PFSK-1 (cell line): Measurements from ENCODE around the gene PMM1.

Experiments
- FOXP2 ChIP-seq: optimal IDR thresholded peaks from 2 replicates; pipeline ENCODE3; 2011; ENCODE audit warnings: borderline replicate concordance, control low read depth, inconsistent platforms; ENCODE audit not compliant: insufficient read depth; ENCODE audit errors: extremely low read length, extremely low read depth
- POLR2AphosphoS5 ChIP-seq: IDR thresholded peaks from 2 replicates; pipeline ENCODE4 v1.6.1; 2012; ENCODE audit warnings: low read depth, mild to moderate bottlenecking, control low read depth, low read length, moderate library complexity
- SIN3A ChIP-seq: IDR thresholded peaks from 2 replicates; pipeline ENCODE4 v1.6.1; 2012; ENCODE audit warnings: mild to moderate bottlenecking, low read length, moderate library complexity, borderline replicate concordance; ENCODE audit not compliant: insufficient read depth
- TAF1 ChIP-seq: IDR thresholded peaks from 2 replicates; pipeline ENCODE4 v1.6.1; 2012; ENCODE audit warnings: low read length, control low read depth, borderline replicate concordance; ENCODE audit not compliant: insufficient read depth
- TF ChIP-seq, protein P1 (sequence below), 2 experiments: IDR thresholded peaks; 2 replicates each; pipeline versions ENCODE4 v1.6.1 to v1.8.0; 2011 to 2012; ENCODE audit warnings: low read depth in 2 of 2, low read length in 2 of 2, control low read depth in 1 of 2, inconsistent platforms in 1 of 2, mild to moderate bottlenecking in 1 of 2, moderate library complexity in 1 of 2; ENCODE audit not compliant: insufficient read depth in 1 of 2

PMM1 gene

DNA sequence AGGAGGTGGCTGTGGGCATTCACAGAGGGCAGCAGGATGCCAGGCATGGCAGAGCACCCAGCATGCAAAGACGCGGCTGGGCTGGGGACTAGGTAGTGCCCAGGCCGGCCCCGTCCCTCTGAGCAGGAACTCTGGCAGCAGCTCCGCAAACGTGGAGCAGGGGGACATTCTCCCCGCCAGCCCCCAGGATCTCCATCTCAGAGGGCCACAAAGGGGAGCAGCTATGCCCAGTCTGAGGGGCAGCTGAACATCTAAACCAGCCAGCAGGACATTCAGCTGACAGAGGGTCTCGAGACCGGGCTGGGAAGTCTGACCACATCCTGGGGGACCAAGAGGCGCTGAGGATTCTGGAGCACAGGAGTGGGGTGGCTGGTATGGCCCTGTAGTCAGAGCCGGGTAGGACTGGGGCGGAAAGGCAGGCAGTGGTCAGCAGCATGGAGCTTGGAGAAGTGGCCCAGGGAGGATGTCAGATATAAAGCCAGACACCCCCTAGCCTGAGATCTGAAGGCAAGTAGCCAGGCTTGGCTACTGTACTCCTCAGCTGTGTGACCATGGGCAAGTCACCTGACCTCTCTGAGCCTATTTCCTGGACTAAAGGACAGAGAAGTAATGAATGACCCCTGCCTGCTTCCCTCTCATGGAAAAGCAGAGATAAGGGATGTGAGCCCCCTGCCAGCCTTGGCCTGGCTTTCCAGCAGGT, 10.2 kb downstream of the PMM1 start:
- no peak for TF ChIP-seq SIN3A
- TF ChIP-seq, protein P1, sequence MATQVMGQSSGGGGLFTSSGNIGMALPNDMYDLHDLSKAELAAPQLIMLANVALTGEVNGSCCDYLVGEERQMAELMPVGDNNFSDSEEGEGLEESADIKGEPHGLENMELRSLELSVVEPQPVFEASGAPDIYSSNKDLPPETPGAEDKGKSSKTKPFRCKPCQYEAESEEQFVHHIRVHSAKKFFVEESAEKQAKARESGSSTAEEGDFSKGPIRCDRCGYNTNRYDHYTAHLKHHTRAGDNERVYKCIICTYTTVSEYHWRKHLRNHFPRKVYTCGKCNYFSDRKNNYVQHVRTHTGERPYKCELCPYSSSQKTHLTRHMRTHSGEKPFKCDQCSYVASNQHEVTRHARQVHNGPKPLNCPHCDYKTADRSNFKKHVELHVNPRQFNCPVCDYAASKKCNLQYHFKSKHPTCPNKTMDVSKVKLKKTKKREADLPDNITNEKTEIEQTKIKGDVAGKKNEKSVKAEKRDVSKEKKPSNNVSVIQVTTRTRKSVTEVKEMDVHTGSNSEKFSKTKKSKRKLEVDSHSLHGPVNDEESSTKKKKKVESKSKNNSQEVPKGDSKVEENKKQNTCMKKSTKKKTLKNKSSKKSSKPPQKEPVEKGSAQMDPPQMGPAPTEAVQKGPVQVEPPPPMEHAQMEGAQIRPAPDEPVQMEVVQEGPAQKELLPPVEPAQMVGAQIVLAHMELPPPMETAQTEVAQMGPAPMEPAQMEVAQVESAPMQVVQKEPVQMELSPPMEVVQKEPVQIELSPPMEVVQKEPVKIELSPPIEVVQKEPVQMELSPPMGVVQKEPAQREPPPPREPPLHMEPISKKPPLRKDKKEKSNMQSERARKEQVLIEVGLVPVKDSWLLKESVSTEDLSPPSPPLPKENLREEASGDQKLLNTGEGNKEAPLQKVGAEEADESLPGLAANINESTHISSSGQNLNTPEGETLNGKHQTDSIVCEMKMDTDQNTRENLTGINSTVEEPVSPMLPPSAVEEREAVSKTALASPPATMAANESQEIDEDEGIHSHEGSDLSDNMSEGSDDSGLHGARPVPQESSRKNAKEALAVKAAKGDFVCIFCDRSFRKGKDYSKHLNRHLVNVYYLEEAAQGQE (IDR thresholded peaks at IDR 0.05; ENCODE audit: insufficient read depth in 1 of 2, low read depth in 2 of 2, low read length in 2 of 2): no peak
- no peak for TF ChIP-seq FOXP2
- no peak for TF ChIP-seq POLR2AphosphoS5
- no peak for TF ChIP-seq TAF1

DNA sequence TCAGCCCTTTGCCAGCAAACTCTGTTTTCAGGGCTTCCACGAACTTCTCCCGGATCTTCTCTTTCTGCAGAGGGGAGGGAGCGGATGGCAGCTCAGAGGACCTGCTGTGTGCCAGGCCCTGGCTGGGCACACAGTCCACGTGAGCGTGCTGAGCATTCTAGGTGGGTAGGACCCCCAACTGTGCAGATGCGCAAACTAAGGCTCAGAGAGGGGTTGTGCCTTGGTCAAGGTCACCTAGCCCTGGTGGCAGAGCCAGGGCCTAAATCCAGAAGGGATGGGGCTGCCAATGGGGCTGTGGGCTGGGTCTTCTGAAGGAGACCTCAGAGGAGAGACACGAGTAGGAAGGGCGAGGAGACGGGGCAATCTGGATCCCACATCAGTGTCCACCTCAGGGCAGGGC, 10.8 kb downstream of the PMM1 start:
- TF ChIP-seq TAF1 (no peak), POLR2AphosphoS5 (no peak), SIN3A (no peak), FOXP2 (no peak)
- TF ChIP-seq, protein P1 (IDR thresholded peaks at IDR 0.05; ENCODE audit: insufficient read depth in 1 of 2, low read depth in 2 of 2, low read length in 2 of 2): no peak

DNA sequence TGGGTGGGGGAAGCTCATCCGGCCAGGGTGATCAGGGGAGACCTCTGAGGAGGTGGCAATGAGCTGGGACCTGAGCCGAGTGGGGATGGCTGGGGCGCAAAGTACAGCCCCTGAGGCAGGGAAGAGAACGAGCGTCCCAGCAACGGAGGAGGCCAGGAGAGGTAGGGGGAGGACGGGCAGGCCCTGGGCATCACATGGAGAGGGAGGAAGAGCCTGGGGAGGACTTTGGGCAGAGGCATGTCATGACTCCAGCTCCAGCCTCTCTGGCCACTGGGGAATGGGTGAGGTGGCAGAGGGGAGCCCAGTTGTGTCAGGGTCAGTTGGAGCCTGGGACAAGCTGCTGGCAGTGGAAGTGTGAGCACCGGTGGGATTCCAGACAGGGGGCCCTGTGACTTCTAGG, 11.5 kb downstream of the PMM1 start:
- TF ChIP-seq POLR2AphosphoS5: no peak
- no peak for TF ChIP-seq FOXP2
- TF ChIP-seq, protein P1 (IDR thresholded peaks at IDR 0.05; ENCODE audit: insufficient read depth in 1 of 2, low read depth in 2 of 2, low read length in 2 of 2): no peak
- no peak for TF ChIP-seq SIN3A
- TF ChIP-seq TAF1: no peak

DNA sequence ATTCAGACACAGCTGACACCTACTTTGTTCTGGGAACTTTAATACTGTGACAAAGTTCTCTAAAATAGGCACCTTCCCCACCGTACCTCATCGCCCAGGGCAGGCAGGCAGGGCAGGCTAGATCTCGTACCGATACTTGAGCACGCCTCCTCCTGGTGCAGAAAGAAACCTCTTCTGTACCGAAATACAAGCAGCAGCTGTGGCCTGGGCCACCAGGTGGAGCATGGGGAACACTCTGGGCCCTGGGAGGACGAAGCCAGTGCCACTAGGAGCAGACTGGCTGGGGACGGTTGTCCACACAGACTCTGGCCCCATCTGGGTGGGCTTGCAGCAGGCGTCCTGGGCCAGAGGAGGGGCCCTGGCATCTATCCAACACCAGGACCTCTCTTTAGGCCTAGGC, 12.8 kb downstream of the PMM1 start:
- TF ChIP-seq TAF1 (no peak), FOXP2 (no peak), POLR2AphosphoS5 (no peak), SIN3A (no peak)
- TF ChIP-seq, protein P1 (IDR thresholded peaks at IDR 0.05; ENCODE audit: insufficient read depth in 1 of 2, low read depth in 2 of 2, low read length in 2 of 2): no peak
